A549 (cell line): ENCODE measurements around the gene RNASEH1. TPM values are rescaled to one million over a fixed set of nuclear protein-coding genes. Genes with fewer than 3 reads are reported as not detected.

Experiments
- ATAC-seq, 2 experiments: fragments of 200-7000 bp in 1 of 2; fragments of >200 bp in 1 of 2; cut with Nextera tagmentation in 1 of 2; cut with Tn5 transposase in 1 of 2; 3 replicates each; pipeline versions ENCODE4 v1.8.0 to v1.9.1; 2018 to 2020; ENCODE audit warnings: mild to moderate bottlenecking in 1 of 2, moderate library complexity in 1 of 2
- CTCF ChIA-PET: fragments of 300-600 bp; sonication (Branson Sonifier 250); formaldehyde crosslinking; extraction: SDS; loops from one replicate; lab custom pipeline; 2021; ENCODE audit warnings: antibody characterized with exemption, inconsistent platforms; lab: Yijun Ruan, JAX
- POLR2A ChIA-PET: fragments of 350-600 bp; formaldehyde crosslinking; extraction: SDS; loops from one replicate; lab custom pipeline; 2021; ENCODE audit warnings: antibody characterized with exemption, inconsistent platforms; lab: Yijun Ruan, JAX
- DNase-seq, 2 experiments: peaks; one replicate each; pipeline versions ENCODE4 v3.0.0 to v3.0.0-alpha.2; 2011 to 2016; ENCODE audit warnings: low read depth in 1 of 2, low spot score in 1 of 2
- FAIRE-seq: peaks from 2 replicates; lab custom pipeline; 2011; peaks lifted over from hg19 to GRCh38; lab: Jason Lieb, UNC
- H3K27ac ChIP-seq, 2 experiments: fragments of >200 bp; sonication (Bioruptor Twin); formaldehyde crosslinking; 3 replicates each; pipeline ENCODE4 v1.5.1; 2016 to 2017
- H3K4me1 ChIP-seq: fragments of >200 bp; sonication (Bioruptor Twin); formaldehyde crosslinking; 3 replicates; pipeline ENCODE4 v1.6.1; 2016
- H3K4me2 ChIP-seq: fragments of >200 bp; sonication (Bioruptor Twin); formaldehyde crosslinking; 3 replicates; pipeline ENCODE4 v1.6.1; 2016
- H3K4me3 ChIP-seq: fragments of >200 bp; sonication (Bioruptor Twin); formaldehyde crosslinking; 3 replicates; pipeline ENCODE4 v1.5.1; 2016
- H3K9me3 ChIP-seq: fragments of >200 bp; sonication (Bioruptor Twin); formaldehyde crosslinking; 3 replicates; pipeline ENCODE4 v1.6.1; 2016
- ATOH8 ChIP-seq: fragments of 250-450 bp; sonication (Bioruptor Pico); IDR thresholded peaks from 2 replicates; pipeline ENCODE4 v1.5.0; 2020; ENCODE audit warnings: low read depth, mild to moderate bottlenecking, moderate library complexity
- BCL3 ChIP-seq: fragments of >200 bp; sonication (Bioruptor Twin); formaldehyde crosslinking; IDR thresholded peaks from 3 replicates; pipeline ENCODE4 v1.6.1; 2016
- CEBPB ChIP-seq, 2 experiments: fragments of >200 bp in 1 of 2; sonication (Bioruptor Twin) in 1 of 2; formaldehyde crosslinking in 1 of 2; IDR thresholded peaks; 2 replicates each; pipeline ENCODE4 v1.6.1; 2012 to 2016
- CHD2 ChIP-seq: fragments of 150-350 bp; IDR thresholded peaks from 2 replicates; pipeline ENCODE4 v1.6.1; 2014; ENCODE audit warnings: low read length; ENCODE audit not compliant: partially characterized antibody
- EHF ChIP-seq: fragments of 250-450 bp; sonication (Bioruptor Pico); IDR thresholded peaks from 2 replicates; pipeline ENCODE4 v1.5.0; 2020; ENCODE audit warnings: mild to moderate bottlenecking
- ESRRA ChIP-seq: fragments of 150-350 bp; IDR thresholded peaks from 2 replicates; pipeline ENCODE4 v1.6.1; 2014; ENCODE audit warnings: mild to moderate bottlenecking, low read length, borderline replicate concordance
- FOSB ChIP-seq: fragments of 250-450 bp; sonication (Bioruptor Pico); IDR thresholded peaks from 2 replicates; pipeline ENCODE4 v1.5.0; 2020; ENCODE audit warnings: mild to moderate bottlenecking, moderate library complexity
- FOSL2 ChIP-seq, 2 experiments: fragments of 450-650 bp in 1 of 2; fragments of >200 bp in 1 of 2; sonication (Bioruptor Twin) in 1 of 2; formaldehyde crosslinking; IDR thresholded peaks; 2 replicates each; pipeline versions ENCODE4 v1.5.0 to v1.6.1; 2016 to 2020; ENCODE audit warnings: mild to moderate bottlenecking in 1 of 2, moderate library complexity in 1 of 2
- FOXS1 ChIP-seq: fragments of 250-450 bp; sonication (Bioruptor Pico); IDR thresholded peaks from 2 replicates; pipeline ENCODE4 v1.5.0; 2020; ENCODE audit warnings: mild to moderate bottlenecking, moderate library complexity
- HDAC2 ChIP-seq: fragments of 200-600 bp; sonication (generic); IDR thresholded peaks from 2 replicates; pipeline ENCODE4 v1.6.1; 2016
- HEYL ChIP-seq: fragments of 250-450 bp; sonication (Bioruptor Pico); IDR thresholded peaks from 2 replicates; pipeline ENCODE4 v1.8.0; 2021; ENCODE audit warnings: mild to moderate bottlenecking, moderate library complexity
- HOXA7 ChIP-seq: fragments of 250-450 bp; sonication (Bioruptor Pico); IDR thresholded peaks from 2 replicates; pipeline ENCODE4 v1.5.0; 2020; ENCODE audit warnings: mild to moderate bottlenecking, moderate library complexity
- HOXB13 ChIP-seq: fragments of 250-450 bp; sonication (Bioruptor Pico); IDR thresholded peaks from 2 replicates; pipeline ENCODE4 v1.5.0; 2020; ENCODE audit warnings: low read depth, mild to moderate bottlenecking, moderate library complexity
- JUN ChIP-seq, 2 experiments: fragments of >200 bp; sonication (Bioruptor Twin); formaldehyde crosslinking; IDR thresholded peaks; 2 replicates in 1 of 2; 3 replicates in 1 of 2; pipeline ENCODE4 v1.6.1; 2016 to 2017
- JUNB ChIP-seq: fragments of >200 bp; sonication (Bioruptor Twin); formaldehyde crosslinking; IDR thresholded peaks from 2 replicates; pipeline ENCODE4 v1.6.1; 2016
- KDM1A ChIP-seq: fragments of 200-600 bp; sonication (generic); IDR thresholded peaks from 2 replicates; pipeline ENCODE4 v1.6.1; 2016; ENCODE audit warnings: low read depth, mild to moderate bottlenecking
- MAFK ChIP-seq: fragments of 450-650 bp; IDR thresholded peaks from 2 replicates; pipeline ENCODE4 v1.6.1; 2014; ENCODE audit not compliant: partially characterized antibody
- MAX ChIP-seq: IDR thresholded peaks from 2 replicates; pipeline ENCODE4 v1.6.1; 2012
- MAZ ChIP-seq: fragments of 150-350 bp; IDR thresholded peaks from 2 replicates; pipeline ENCODE4 v1.6.1; 2014; ENCODE audit warnings: antibody characterized with exemption, low read depth, low read length, borderline replicate concordance
- MYC ChIP-seq: IDR thresholded peaks from 2 replicates; pipeline ENCODE4 v1.6.1; 2012; ENCODE audit warnings: mild to moderate bottlenecking, inconsistent platforms, low read length, improper control_type of control experiment, borderline replicate concordance
- NR3C1 ChIP-seq: fragments of >200 bp; sonication (Bioruptor Twin); formaldehyde crosslinking; IDR thresholded peaks from 3 replicates; pipeline ENCODE4 v1.6.1; 2017
- PBX3 ChIP-seq: IDR thresholded peaks from 2 replicates; pipeline ENCODE4 v1.6.1; 2012
- PHF8 ChIP-seq: fragments of 200-600 bp; sonication (generic); IDR thresholded peaks from 2 replicates; pipeline ENCODE4 v1.6.1; 2016; ENCODE audit warnings: low read depth, mild to moderate bottlenecking, antibody characterized with exemption, moderate library complexity, borderline replicate concordance
- RARB ChIP-seq: fragments of 250-450 bp; sonication (Bioruptor Pico); IDR thresholded peaks from 2 replicates; pipeline ENCODE4 v1.8.0; 2021; ENCODE audit warnings: mild to moderate bottlenecking, moderate library complexity
- USF2 ChIP-seq: fragments of 450-650 bp; IDR thresholded peaks from 2 replicates; pipeline ENCODE4 v1.6.1; 2014; ENCODE audit warnings: antibody characterized with exemption
- ZSCAN20 ChIP-seq: fragments of 250-450 bp; sonication (Bioruptor Pico); IDR thresholded peaks from 2 replicates; pipeline ENCODE4 v1.8.0; 2022; ENCODE audit warnings: mild to moderate bottlenecking, moderate library complexity
- WGBS: methylation state at CpG from one replicate; pipeline ENCODE4 v1.1.6; 2017; ENCODE audit errors: missing lambda C conversion rate; 5-methylcytosine and 5-hydroxymethylcytosine counted together
- polyA plus RNA-seq, 4 experiments: library from polyadenylated mRNA; depleted of rRNA in 3 of 4; stranded (reverse); fragments of >200 nt; fragmentation: RNase III in 1 of 4; extraction: RNeasy Plus Mini Kit Qiagen cat#74134 plus additional on column Dnase treatment in 1 of 4; gene quantifications; 2 replicates in 3 of 4; 3 replicates in 1 of 4; pipeline ENCODE4 v1.2.3, GENCODE V29; 2011 to 2017

RNASEH1 gene
- polyA plus RNA-seq, 2 of the 4 experiments (the other 2 are of a cell fraction): 54.3 to 55.3 TPM

GRCh38 chr2:3526871-3527270 is 31.3 kb downstream of the RNASEH1 start:
- POLR2A ChIA-PET: no interaction called here
- Histone ChIP-seq H3K9me3 (no peaks in the 10 kb centered on the region), H3K4me2 (no peak overlapping the region), H3K4me1 (peaks cover 18% of the 10 kb centered on the region), H3K4me3 (no peak overlapping the region), H3K27ac (no peak overlapping the region)
- no peak for FAIRE-seq
- CTCF ChIA-PET: interaction anchor here (1.5 kb wide), 1 partner anchor 9 kb away, joined by 3 read pairs; no protein-coding TSS in a partner anchor
- TF ChIP-seq BCL3 (no peak), PHF8 (no peak), JUNB (no peak), USF2 (no peak), MAZ (no peak), EHF (CRISPR knock-in tag) (no peak), CEBPB (IDR thresholded peaks at IDR 0.05) (no peak), PBX3 (no peak), FOXS1 (CRISPR knock-in tag) (no peak), FOSL2 (IDR thresholded peaks at IDR 0.05) (no peak), FOSL2 (CRISPR knock-in tag; IDR thresholded peaks at IDR 0.05) (no peak), NR3C1 (no peak), MYC (no peak), ZSCAN20 (no peak), HOXB13 (CRISPR knock-in tag) (no peak), RARB (CRISPR knock-in tag) (no peak), MAX (no peak)
- no peak for DNase-seq
- WGBS: 91% methylated on average over 20 of the region's 22 CpGs
- no peak for ATAC-seq

- WGBS: 40% methylated on average over 4 of the region's 4 CpGs
- no peaks in the 10 kb centered on the region for H3K9me3 ChIP-seq
- no peak for DNase-seq
- POLR2A ChIA-PET: interaction anchor here (2.3 kb wide), 1 partner anchor 35 kb away, joined by 14 read pairs; the partner anchor contains the start of gene RNASEH1
- no peak for FAIRE-seq
- H3K4me3 ChIP-seq: no peak overlapping the region
- TF ChIP-seq MAFK (peak; percentile 64), HDAC2 (no peak)
- TF ChIP-seq, all 56 proteins: peak for 1
- Histone ChIP-seq H3K27ac (peak overlapping the region; percentile 13 to 63), H3K4me1 (peaks cover 28% of the 10 kb centered on the region), H3K4me2 (peak overlapping the region; percentile 43)
- no peak for ATAC-seq
- CTCF ChIA-PET: interaction anchor here (1.0 to 2.6 kb wide), 3 partner anchors 11 to 63 kb away, joined by 3 to 25 read pairs (median 3); no protein-coding TSS in a partner anchor
Measured at GRCh38 chr2:3523551-3524041, 34.5 kb downstream of the RNASEH1 start.

- Histone ChIP-seq H3K4me3 (no peak overlapping the region), H3K9me3 (no peaks in the 10 kb centered on the region), H3K27ac (peak overlapping the region; percentile 13 to 63; a peak in 5 of 6 replicates), H3K4me2 (peak overlapping the region; percentile 43), H3K4me1 (peaks cover 28% of the 10 kb centered on the region)
- ChIA-PET POLR2A (no interaction called here), CTCF (interaction anchor here (1.0 to 2.6 kb wide), 2 partner anchors 12 to 63 kb away, joined by 3 to 25 read pairs; no protein-coding TSS in a partner anchor)
- DNase-seq (no peak), ATAC-seq (no peak), FAIRE-seq (no peak)
- 90% methylated on average over 13 of the region's 13 CpGs for WGBS
- no peak for TF ChIP-seq ESRRA
- TF ChIP-seq JUNB: no peak
- TF ChIP-seq MYC: no peak
- TF ChIP-seq KDM1A: no peak
- TF ChIP-seq HOXB13 (CRISPR knock-in tag): no peak
- no peak for TF ChIP-seq HDAC2
- no peak for TF ChIP-seq BCL3
- no peak for TF ChIP-seq FOXS1 (CRISPR knock-in tag)
- no peak for TF ChIP-seq MAFK
- no peak for TF ChIP-seq CHD2
- no peak for TF ChIP-seq ATOH8
- no peak for TF ChIP-seq FOSB (CRISPR knock-in tag)
- no peak for TF ChIP-seq HEYL (CRISPR knock-in tag)
- no peak for TF ChIP-seq PBX3
- TF ChIP-seq JUN (IDR thresholded peaks at IDR 0.05): no peak
- no peak for TF ChIP-seq HOXA7
- TF ChIP-seq NR3C1: no peak
Measured at GRCh38 chr2:3522961-3523421, 35.1 kb downstream of the RNASEH1 start.
